Activated T-cell treated with anti-CD3 and anti-CD28 coated beads, Interleukin-2, amount 50 U/mL, for 48 hours (primary cell): ENCODE measurements around the gene CS.
"Not testable (repeated sequence)": the region's sequence is repeated elsewhere in the genome, so short reads cannot be mapped to it uniquely, and the experiment has no call there.

Experiments used
- DNase-seq, 2 experiments: peaks; one replicate each; pipeline ENCODE4 v3.0.0-alpha.2; 2020

The CS gene

GRCh38 chr12:56299853-56300643, at the start of gene CS:
CS (minus strand) TSS chr12:56300330; CDS start chr12:56300201, 129 bp downstream.
- peak; percentile 98 to 99 for DNase-seq

- DNase-seq = no peak
Measured at GRCh38 chr12:56348776-56349175, 48.6 kb upstream of the CS start.

- not testable (repeated sequence) for DNase-seq
Measured at GRCh38 chr12:56347255-56347654, 47.1 kb upstream of the CS start.

- DNase-seq = peak in 1 of 2 experiments; percentile 47
Measured at GRCh38 chr12:56346675-56347074, 46.5 kb upstream of the CS start.

GRCh38 chr12:56342290-56342689, 42.2 kb upstream of the CS start:
- DNase-seq = not testable (repeated sequence)

GRCh38 chr12:56341616-56342015, 41.5 kb upstream of the CS start:
- DNase-seq = no peak

- no peak for DNase-seq
Measured at GRCh38 chr12:56339158-56339422, 39.0 kb upstream of the CS start.

- peak; percentile 88 to 90 for DNase-seq
Measured at GRCh38 chr12:56338308-56339157, 38.4 kb upstream of the CS start, which contains the start of gene IL23A. IL23A (plus strand) TSS chr12:56338884; CDS start chr12:56339045, 161 bp downstream.

- peak in 1 of 2 experiments; percentile 25 for DNase-seq
Measured at GRCh38 chr12:56337753-56338251, 37.7 kb upstream of the CS start.

- no peak for DNase-seq
Measured at GRCh38 chr12:56336361-56337167, 36.4 kb upstream of the CS start.

GRCh38 chr12:56335527-56335926, 35.4 kb upstream of the CS start:
- DNase-seq = not testable (repeated sequence)

GRCh38 chr12:56334490-56334793, 34.3 kb upstream of the CS start:
- no peak for DNase-seq

- DNase-seq = peak; percentile 94 to 95
Measured at GRCh38 chr12:56333679-56334489, 33.8 kb upstream of the CS start, which contains the start of gene PAN2. PAN2 (minus strand) TSS chr12:56334000; CDS start chr12:56333094, 906 bp downstream.

- no peak for DNase-seq
Measured at GRCh38 chr12:56333197-56333678, 33.1 kb upstream of the CS start.

GRCh38 chr12:56332512-56333196, 32.5 kb upstream of the CS start:
- DNase-seq = no peak

GRCh38 chr12:56330936-56331490, 30.9 kb upstream of the CS start:
- no peak for DNase-seq

- DNase-seq = no peak
Measured at GRCh38 chr12:56326533-56326932, 26.4 kb upstream of the CS start.

GRCh38 chr12:56326126-56326525, 26.0 kb upstream of the CS start:
- no peak for DNase-seq

GRCh38 chr12:56324206-56324605, 24.1 kb upstream of the CS start:
- DNase-seq = no peak

- DNase-seq = not testable (repeated sequence)
Measured at GRCh38 chr12:56321610-56322009, 21.5 kb upstream of the CS start.

GRCh38 chr12:56321027-56321426, 20.9 kb upstream of the CS start:
- no peak for DNase-seq
